HepG2 (cell line): ENCODE results near the gene C11orf68. TPM values are rescaled to one million over a fixed set of nuclear protein-coding genes. Genes with fewer than 3 reads are reported as not detected.

Source experiments
- CHD2 ChIP-seq: IDR thresholded peaks from 2 replicates; pipeline ENCODE4 v1.6.1; 2011; ENCODE audit warnings: low read depth, low read length, improper control_type of control experiment
- MAF1 ChIP-seq: sonication (generic); formaldehyde crosslinking; IDR thresholded peaks from 2 replicates; pipeline ENCODE4 v1.5.0; 2020; ENCODE audit warnings: missing genetic modification reagents, borderline replicate concordance
- NRL ChIP-seq: sonication (generic); formaldehyde crosslinking; IDR thresholded peaks from 2 replicates; pipeline ENCODE4 v1.5.0; 2020; ENCODE audit warnings: missing genetic modification reagents, mild to moderate bottlenecking, moderate library complexity, borderline replicate concordance
- SNAI1 ChIP-seq: sonication (generic); formaldehyde crosslinking; IDR thresholded peaks from 2 replicates; pipeline ENCODE4 v1.5.0; 2020; ENCODE audit warnings: mild to moderate bottlenecking, missing genetic modification reagents, borderline replicate concordance
- ZFP37 ChIP-seq: sonication (generic); formaldehyde crosslinking; IDR thresholded peaks from 2 replicates; pipeline ENCODE4 v1.4.0; 2020; ENCODE audit warnings: missing genetic modification reagents, borderline replicate concordance
- ZNF724P ChIP-seq: sonication (generic); formaldehyde crosslinking; IDR thresholded peaks from 2 replicates; pipeline ENCODE4 v1.8.0; 2022; ENCODE audit warnings: missing genetic modification reagents, borderline replicate concordance
- ZSCAN30 ChIP-seq: sonication (generic); formaldehyde crosslinking; IDR thresholded peaks from 2 replicates; pipeline ENCODE4 v1.5.0; 2020; ENCODE audit warnings: mild to moderate bottlenecking, missing genetic modification reagents
- ZZZ3 ChIP-seq: sonication (generic); formaldehyde crosslinking; IDR thresholded peaks from 2 replicates; pipeline ENCODE4 v1.4.0; 2020; ENCODE audit warnings: missing genetic modification reagents, mild to moderate bottlenecking, borderline replicate concordance
- polyA plus RNA-seq, 8 experiments: library from polyadenylated mRNA; depleted of rRNA in 3 of 8; stranded (reverse) in 7 of 8; unstranded in 1 of 8; fragments of >200 nt; fragmentation: Illumina TruSeq in 4 of 8; extraction: Trizol in 4 of 8; gene quantifications; 2 replicates each; pipeline versions ENCODE4 v1.2.1 to v1.2.3, GENCODE V29; 2011 to 2016; ENCODE audit warnings: low read depth in 4 of 8, missing spikeins in 1 of 8, mixed read lengths in 1 of 8; ENCODE audit not compliant: insufficient read depth in 1 of 8
- total RNA-seq, 5 experiments: library from RNA; depleted of rRNA; stranded (reverse); fragments of >200 nt; fragmentation: Illumina TruSeq; extraction: Trizol; gene quantifications; 2 replicates each; pipeline ENCODE4 v1.2.3, GENCODE V29; 2016; ENCODE audit warnings: low read depth in 1 of 5
- TF ChIP-seq, protein P1 (sequence below), 2 experiments: IDR thresholded peaks; 2 replicates each; pipeline ENCODE4 v1.6.1; 2011 to 2012; ENCODE audit warnings: low read length in 2 of 2, borderline replicate concordance in 1 of 2, low read depth in 1 of 2, mild to moderate bottlenecking in 1 of 2, moderate library complexity in 1 of 2
- TF ChIP-seq, protein P2 (sequence below): sonication (generic); formaldehyde crosslinking; IDR thresholded peaks from 2 replicates; pipeline ENCODE4 v1.9.0; 2021; ENCODE audit warnings: missing genetic modification reagents, mild to moderate bottlenecking, borderline replicate concordance
- TF ChIP-seq, protein P3 (sequence below): sonication (generic); formaldehyde crosslinking; IDR thresholded peaks from 2 replicates; pipeline ENCODE4 v1.5.0; 2020; ENCODE audit warnings: missing genetic modification reagents, mild to moderate bottlenecking, borderline replicate concordance
- TF ChIP-seq, protein P4 (sequence below), 2 experiments: sonication (generic) in 1 of 2; formaldehyde crosslinking in 1 of 2; IDR thresholded peaks; 2 replicates each; pipeline versions ENCODE4 v1.6.1 to v1.9.0; 2014 to 2022; ENCODE audit warnings: antibody characterized with exemption in 1 of 2, borderline replicate concordance in 1 of 2, inconsistent platforms in 1 of 2, low read depth in 1 of 2, missing genetic modification reagents in 1 of 2

The C11orf68 gene
- total and polyA plus RNA-seq, 2 of the 13 experiments (the other 11 are each of a cell fraction or from before 2014, with no cell fraction given): 8.4 to 28.3 TPM

DNA sequence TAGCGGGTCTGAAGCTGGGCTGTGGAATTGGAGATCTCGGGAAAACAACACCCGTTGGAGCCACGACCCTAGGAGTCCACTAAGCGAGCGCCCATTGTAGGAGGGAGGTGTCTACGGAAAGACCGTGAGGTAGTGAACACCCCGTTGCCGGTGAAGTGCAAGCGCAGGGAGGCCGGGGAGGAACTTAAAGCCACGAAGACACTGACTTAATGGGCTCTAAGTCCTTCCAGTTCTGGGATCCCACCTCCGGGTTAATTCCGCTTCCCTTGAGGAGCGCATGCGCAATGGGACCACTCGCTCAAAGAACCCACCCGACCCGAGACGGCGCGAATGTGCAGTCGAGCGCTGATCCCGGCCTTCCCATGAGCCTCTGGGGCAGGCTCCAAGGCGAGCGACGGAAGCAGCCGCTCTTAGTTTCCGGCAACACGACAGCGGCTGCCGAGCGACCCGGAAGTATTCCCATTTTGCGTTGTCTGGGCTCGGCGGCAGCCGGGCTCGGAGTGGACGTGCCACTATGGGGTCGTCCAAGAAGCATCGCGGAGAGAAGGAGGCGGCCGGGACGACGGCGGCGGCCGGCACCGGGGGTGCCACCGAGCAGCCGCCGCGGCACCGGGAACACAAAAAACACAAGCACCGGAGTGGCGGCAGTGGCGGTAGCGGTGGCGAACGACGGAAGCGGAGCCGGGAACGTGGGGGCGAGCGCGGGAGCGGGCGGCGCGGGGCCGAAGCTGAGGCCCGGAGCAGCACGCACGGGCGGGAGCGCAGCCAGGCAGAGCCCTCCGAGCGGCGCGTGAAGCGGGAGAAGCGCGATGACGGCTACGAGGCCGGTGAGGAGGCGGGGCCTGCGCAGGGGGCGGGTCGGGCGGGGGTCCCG is 42.6 kb upstream of the C11orf68 start, which contains the start of gene SART1 (continued):
- TF ChIP-seq, protein P1, sequence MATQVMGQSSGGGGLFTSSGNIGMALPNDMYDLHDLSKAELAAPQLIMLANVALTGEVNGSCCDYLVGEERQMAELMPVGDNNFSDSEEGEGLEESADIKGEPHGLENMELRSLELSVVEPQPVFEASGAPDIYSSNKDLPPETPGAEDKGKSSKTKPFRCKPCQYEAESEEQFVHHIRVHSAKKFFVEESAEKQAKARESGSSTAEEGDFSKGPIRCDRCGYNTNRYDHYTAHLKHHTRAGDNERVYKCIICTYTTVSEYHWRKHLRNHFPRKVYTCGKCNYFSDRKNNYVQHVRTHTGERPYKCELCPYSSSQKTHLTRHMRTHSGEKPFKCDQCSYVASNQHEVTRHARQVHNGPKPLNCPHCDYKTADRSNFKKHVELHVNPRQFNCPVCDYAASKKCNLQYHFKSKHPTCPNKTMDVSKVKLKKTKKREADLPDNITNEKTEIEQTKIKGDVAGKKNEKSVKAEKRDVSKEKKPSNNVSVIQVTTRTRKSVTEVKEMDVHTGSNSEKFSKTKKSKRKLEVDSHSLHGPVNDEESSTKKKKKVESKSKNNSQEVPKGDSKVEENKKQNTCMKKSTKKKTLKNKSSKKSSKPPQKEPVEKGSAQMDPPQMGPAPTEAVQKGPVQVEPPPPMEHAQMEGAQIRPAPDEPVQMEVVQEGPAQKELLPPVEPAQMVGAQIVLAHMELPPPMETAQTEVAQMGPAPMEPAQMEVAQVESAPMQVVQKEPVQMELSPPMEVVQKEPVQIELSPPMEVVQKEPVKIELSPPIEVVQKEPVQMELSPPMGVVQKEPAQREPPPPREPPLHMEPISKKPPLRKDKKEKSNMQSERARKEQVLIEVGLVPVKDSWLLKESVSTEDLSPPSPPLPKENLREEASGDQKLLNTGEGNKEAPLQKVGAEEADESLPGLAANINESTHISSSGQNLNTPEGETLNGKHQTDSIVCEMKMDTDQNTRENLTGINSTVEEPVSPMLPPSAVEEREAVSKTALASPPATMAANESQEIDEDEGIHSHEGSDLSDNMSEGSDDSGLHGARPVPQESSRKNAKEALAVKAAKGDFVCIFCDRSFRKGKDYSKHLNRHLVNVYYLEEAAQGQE (IDR thresholded peaks at IDR 0.05; ENCODE audit: borderline replicate concordance in 1 of 2, low read depth in 1 of 2, low read length in 2 of 2): peak in 1 of 2 experiments; percentile 69; a peak in 1 of 4 replicates
- TF ChIP-seq, protein P2, sequence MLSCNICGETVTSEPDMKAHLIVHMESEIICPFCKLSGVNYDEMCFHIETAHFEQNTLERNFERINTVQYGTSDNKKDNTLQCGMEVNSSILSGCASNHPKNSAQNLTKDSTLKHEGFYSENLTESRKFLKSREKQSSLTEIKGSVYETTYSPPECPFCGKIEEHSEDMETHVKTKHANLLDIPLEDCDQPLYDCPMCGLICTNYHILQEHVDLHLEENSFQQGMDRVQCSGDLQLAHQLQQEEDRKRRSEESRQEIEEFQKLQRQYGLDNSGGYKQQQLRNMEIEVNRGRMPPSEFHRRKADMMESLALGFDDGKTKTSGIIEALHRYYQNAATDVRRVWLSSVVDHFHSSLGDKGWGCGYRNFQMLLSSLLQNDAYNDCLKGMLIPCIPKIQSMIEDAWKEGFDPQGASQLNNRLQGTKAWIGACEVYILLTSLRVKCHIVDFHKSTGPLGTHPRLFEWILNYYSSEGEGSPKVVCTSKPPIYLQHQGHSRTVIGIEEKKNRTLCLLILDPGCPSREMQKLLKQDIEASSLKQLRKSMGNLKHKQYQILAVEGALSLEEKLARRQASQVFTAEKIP (CRISPR knock-in tag): no peak
- TF ChIP-seq CHD2 (no peak; the same call in 1 of the 2 replicates), ZZZ3 (CRISPR knock-in tag) (peak; percentile 1; the same call in 1 of the 2 replicates), MAF1 (CRISPR knock-in tag) (peak; percentile 68; the same call in 1 of the 2 replicates), NRL (CRISPR knock-in tag) (peak; percentile 27; the same call in 1 of the 2 replicates), ZFP37 (no peak), ZSCAN30 (CRISPR knock-in tag) (no peak), ZNF724P (no peak), SNAI1 (no peak)
- TF ChIP-seq, protein P3, sequence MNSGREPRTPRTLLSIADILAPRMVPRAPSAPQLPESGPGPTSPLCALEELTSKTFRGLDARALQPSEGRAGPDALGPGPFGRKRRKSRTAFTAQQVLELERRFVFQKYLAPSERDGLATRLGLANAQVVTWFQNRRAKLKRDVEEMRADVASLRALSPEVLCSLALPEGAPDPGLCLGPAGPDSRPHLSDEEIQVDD: no peak
- TF ChIP-seq, protein P4, sequence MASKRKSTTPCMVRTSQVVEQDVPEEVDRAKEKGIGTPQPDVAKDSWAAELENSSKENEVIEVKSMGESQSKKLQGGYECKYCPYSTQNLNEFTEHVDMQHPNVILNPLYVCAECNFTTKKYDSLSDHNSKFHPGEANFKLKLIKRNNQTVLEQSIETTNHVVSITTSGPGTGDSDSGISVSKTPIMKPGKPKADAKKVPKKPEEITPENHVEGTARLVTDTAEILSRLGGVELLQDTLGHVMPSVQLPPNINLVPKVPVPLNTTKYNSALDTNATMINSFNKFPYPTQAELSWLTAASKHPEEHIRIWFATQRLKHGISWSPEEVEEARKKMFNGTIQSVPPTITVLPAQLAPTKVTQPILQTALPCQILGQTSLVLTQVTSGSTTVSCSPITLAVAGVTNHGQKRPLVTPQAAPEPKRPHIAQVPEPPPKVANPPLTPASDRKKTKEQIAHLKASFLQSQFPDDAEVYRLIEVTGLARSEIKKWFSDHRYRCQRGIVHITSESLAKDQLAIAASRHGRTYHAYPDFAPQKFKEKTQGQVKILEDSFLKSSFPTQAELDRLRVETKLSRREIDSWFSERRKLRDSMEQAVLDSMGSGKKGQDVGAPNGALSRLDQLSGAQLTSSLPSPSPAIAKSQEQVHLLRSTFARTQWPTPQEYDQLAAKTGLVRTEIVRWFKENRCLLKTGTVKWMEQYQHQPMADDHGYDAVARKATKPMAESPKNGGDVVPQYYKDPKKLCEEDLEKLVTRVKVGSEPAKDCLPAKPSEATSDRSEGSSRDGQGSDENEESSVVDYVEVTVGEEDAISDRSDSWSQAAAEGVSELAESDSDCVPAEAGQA (IDR thresholded peaks at IDR 0.05; ENCODE audit: low read depth): peak; percentile 74; the same call in 1 of the 2 replicates
- TF ChIP-seq, protein P4 (CRISPR knock-in tag; IDR thresholded peaks at IDR 0.05; ENCODE audit: borderline replicate concordance): no peak
